Measurements from ENCODE around the gene CLPSL1. TPM values are rescaled to one million over a fixed set of nuclear protein-coding genes. Genes with fewer than 3 reads are reported as not detected.

The CLPSL1 gene
- total RNA-seq, 6 experiments from 2014 or later: not detected

DNA sequence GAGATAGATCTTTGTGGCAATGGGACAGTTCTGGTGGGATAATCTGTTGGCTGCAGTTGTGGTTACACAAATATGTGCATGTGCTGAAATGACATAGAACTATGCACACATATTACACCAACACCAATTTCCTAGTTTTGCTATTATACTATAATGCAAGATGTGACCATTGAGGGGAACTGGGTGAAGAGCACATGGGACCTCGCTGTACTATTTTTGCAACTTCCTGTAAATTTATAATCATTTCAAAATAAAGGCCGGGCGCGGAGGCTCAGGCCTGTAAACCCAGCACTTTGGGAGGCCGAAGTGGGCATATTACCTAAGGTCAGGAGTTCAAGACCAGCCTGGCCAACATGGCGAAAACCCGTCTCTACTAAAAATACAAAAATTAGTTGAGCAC lies 35.3 kb upstream of the CLPSL1 start:
- Mint-ChIP-seq H3K36me3 (ENCODE audit: low read depth) (peaks cover 6% of the 10 kb centered on the region; the same call in 1 of the 2 replicates), H3K27ac (no peak overlapping the region), H3K27me3 (ENCODE audit: insufficient read depth) (peaks cover 36% of the 10 kb centered on the region), H3K4me3 (no peak overlapping the region), H3K4me1 (ENCODE audit: low read depth) (no peaks in the 10 kb centered on the region), H3K9me3 (peaks cover 7% of the 10 kb centered on the region; the same call in 1 of the 2 replicates)
- TF ChIP-seq, protein P1, sequence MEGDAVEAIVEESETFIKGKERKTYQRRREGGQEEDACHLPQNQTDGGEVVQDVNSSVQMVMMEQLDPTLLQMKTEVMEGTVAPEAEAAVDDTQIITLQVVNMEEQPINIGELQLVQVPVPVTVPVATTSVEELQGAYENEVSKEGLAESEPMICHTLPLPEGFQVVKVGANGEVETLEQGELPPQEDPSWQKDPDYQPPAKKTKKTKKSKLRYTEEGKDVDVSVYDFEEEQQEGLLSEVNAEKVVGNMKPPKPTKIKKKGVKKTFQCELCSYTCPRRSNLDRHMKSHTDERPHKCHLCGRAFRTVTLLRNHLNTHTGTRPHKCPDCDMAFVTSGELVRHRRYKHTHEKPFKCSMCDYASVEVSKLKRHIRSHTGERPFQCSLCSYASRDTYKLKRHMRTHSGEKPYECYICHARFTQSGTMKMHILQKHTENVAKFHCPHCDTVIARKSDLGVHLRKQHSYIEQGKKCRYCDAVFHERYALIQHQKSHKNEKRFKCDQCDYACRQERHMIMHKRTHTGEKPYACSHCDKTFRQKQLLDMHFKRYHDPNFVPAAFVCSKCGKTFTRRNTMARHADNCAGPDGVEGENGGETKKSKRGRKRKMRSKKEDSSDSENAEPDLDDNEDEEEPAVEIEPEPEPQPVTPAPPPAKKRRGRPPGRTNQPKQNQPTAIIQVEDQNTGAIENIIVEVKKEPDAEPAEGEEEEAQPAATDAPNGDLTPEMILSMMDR (IDR thresholded peaks at IDR 0.05): no peak
- no peak for DNase-seq

DNA sequence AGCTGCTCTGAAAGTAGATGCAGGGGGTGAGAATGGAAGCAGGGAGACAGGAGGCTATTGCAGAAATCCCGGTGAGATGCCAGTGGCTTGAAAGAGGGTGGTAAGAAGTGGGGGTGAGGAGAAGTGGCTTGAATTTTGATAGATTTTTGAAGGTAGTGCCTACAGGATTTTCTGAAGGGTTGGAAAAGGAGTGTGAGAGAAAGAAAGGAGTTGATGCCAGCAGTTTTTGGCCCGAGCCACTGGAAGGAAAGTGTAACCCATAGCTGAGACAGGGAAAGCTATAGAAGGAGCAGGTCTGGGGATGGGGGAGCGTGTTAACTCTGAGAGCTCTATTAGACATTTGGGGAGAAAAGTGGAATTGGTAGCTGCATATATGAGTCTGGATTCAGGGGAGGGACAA lies 34.3 kb upstream of the CLPSL1 start:
- DNase-seq: no peak
- Mint-ChIP-seq H3K27me3 (ENCODE audit: insufficient read depth) (peaks cover 37% of the 10 kb centered on the region), H3K27ac (no peak overlapping the region), H3K4me3 (no peak overlapping the region), H3K4me1 (ENCODE audit: low read depth) (no peaks in the 10 kb centered on the region), H3K9me3 (peaks cover 7% of the 10 kb centered on the region; the same call in 1 of the 2 replicates), H3K36me3 (ENCODE audit: low read depth) (peaks cover 6% of the 10 kb centered on the region; the same call in 1 of the 2 replicates)
- TF ChIP-seq, protein P1 (IDR thresholded peaks at IDR 0.05): no peak

DNA sequence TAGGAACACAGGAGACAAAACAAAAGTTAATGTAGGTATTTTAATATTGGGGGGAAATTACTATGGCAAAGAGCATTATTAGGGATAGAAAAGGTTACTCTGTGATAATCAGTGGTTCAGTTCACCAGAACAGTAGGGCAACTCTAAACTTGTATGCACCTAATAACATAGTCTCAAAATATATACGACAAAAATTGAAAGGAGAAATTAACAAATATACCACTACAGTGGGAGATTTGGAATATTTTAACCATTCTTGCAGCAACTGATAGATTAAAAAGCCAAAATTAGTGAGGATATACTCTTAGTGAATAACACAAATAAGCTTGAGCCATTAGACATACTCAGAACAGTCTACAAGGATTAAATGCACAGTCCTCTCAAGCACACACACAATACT lies 32.9 kb upstream of the CLPSL1 start:
- H3K27ac Mint-ChIP-seq: no peak overlapping the region
- H3K4me3 Mint-ChIP-seq: no peak overlapping the region
- H3K27me3 Mint-ChIP-seq (ENCODE audit: insufficient read depth): peaks cover 41% of the 10 kb centered on the region
- H3K9me3 Mint-ChIP-seq: peaks cover 7% of the 10 kb centered on the region; the same call in 1 of the 2 replicates
- no peak for DNase-seq
- no peaks in the 10 kb centered on the region for H3K4me1 Mint-ChIP-seq (ENCODE audit: low read depth)
- TF ChIP-seq, protein P1 (IDR thresholded peaks at IDR 0.05): no peak
- H3K36me3 Mint-ChIP-seq (ENCODE audit: low read depth): peaks cover 6% of the 10 kb centered on the region; the same call in 1 of the 2 replicates

DNA sequence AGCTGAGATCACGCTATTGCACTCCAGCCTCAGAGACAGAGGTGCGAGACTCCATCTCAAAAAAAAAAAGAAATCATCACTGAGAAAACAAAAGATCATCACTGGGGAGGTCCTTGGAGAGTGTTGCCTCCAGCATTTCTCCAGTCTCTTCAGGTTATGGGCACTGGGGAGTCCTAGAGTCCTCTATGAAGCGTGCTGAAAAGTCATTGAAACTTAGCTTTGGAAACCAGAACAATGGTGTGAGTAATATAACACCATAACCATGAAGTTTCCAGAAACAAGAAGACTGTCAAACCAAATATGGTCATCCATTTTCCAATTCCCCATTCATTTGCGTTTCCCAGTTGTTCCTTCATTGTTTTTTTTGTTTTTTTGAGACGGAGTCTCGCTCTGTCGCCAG lies 30.3 kb upstream of the CLPSL1 start:
- TF ChIP-seq, protein P1 (IDR thresholded peaks at IDR 0.05): no peak
- H3K36me3 Mint-ChIP-seq (ENCODE audit: low read depth): peaks cover 6% of the 10 kb centered on the region; the same call in 1 of the 2 replicates
- no peak for DNase-seq
- H3K9me3 Mint-ChIP-seq: peaks cover 7% of the 10 kb centered on the region; the same call in 1 of the 2 replicates
- H3K27ac Mint-ChIP-seq: no peak overlapping the region
- H3K4me1 Mint-ChIP-seq (ENCODE audit: low read depth): peaks cover 12% of the 10 kb centered on the region; the same call in 1 of the 2 replicates
- no peak overlapping the region for H3K4me3 Mint-ChIP-seq
- H3K27me3 Mint-ChIP-seq (ENCODE audit: insufficient read depth): peaks cover 42% of the 10 kb centered on the region

DNA sequence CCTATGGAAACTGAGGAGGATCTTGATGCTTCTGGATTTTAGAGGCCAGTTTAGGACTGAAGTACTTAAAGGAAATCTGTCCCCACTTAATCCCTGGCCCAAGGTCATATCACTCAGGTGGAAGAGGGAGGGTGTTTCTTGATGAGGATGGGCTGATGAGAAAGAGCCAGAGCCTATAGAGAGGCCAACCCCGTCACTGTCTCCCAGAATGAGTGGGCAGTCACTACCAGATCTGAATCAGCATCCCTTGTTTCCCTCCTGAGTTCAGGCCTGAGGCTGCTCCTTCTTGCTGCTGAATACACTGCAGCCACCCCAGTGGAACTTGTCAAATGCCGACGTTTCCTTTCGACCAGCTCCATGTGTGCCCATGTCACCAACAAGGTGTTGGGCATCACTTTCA lies 29.2 kb upstream of the CLPSL1 start:
- Mint-ChIP-seq H3K27me3 (ENCODE audit: insufficient read depth) (peaks cover 37% of the 10 kb centered on the region), H3K9me3 (peaks cover 7% of the 10 kb centered on the region; the same call in 1 of the 2 replicates), H3K4me3 (no peak overlapping the region), H3K27ac (no peak overlapping the region), H3K36me3 (ENCODE audit: low read depth) (peaks cover 6% of the 10 kb centered on the region; the same call in 1 of the 2 replicates), H3K4me1 (ENCODE audit: low read depth) (peaks cover 12% of the 10 kb centered on the region; the same call in 1 of the 2 replicates)
- TF ChIP-seq, protein P1 (IDR thresholded peaks at IDR 0.05): no peak
- no peak for DNase-seq
